Loucy (cell line): Measurements from ENCODE around the gene MCF2L2.

Experiments
- H2AFZ ChIP-seq: fragments of 200-600 bp; sonication (generic); 2 replicates; pipeline ENCODE4 v1.6.0; 2016; ENCODE audit warnings: antibody characterized with exemption, mild to moderate bottlenecking, low read length, moderate library complexity
- H3F3A ChIP-seq: fragments of 200-600 bp; 2 replicates; pipeline ENCODE4 v1.6.0; 2016; ENCODE audit warnings: antibody characterized with exemption, low read depth, mild to moderate bottlenecking
- H3K27me3 ChIP-seq: fragments of 200-600 bp; sonication (generic); 2 replicates; pipeline ENCODE4 v1.6.1; 2014; ENCODE audit warnings: low read length, mild to moderate bottlenecking; ENCODE audit not compliant: insufficient read depth, poor library complexity, severe bottlenecking
- H3K36me3 ChIP-seq: fragments of 200-600 bp; sonication (generic); 2 replicates; pipeline ENCODE4 v1.6.1; 2016; ENCODE audit warnings: low read length; ENCODE audit not compliant: insufficient read depth
- H3K4me1 ChIP-seq: fragments of 200-600 bp; sonication (generic); 2 replicates; pipeline ENCODE4 v1.5.1; 2014; ENCODE audit warnings: low read length, mild to moderate bottlenecking; ENCODE audit not compliant: insufficient read depth, poor library complexity, severe bottlenecking
- H3K4me2 ChIP-seq: fragments of 200-600 bp; sonication (generic); 2 replicates; pipeline ENCODE4 v1.6.0; 2014; ENCODE audit warnings: antibody characterized with exemption, low read length, low read depth, mild to moderate bottlenecking; ENCODE audit not compliant: poor library complexity, severe bottlenecking
- H3K4me3 ChIP-seq: fragments of 200-600 bp; sonication (generic); 2 replicates; pipeline ENCODE4 v1.5.1; 2014; ENCODE audit warnings: low read length, mild to moderate bottlenecking, mixed read lengths; ENCODE audit not compliant: poor library complexity, severe bottlenecking
- H3K79me2 ChIP-seq: fragments of 200-600 bp; sonication (generic); 2 replicates; pipeline ENCODE4 v1.6.1; 2014; ENCODE audit warnings: low read length; ENCODE audit not compliant: insufficient read depth
- H3K9ac ChIP-seq: fragments of 200-600 bp; sonication (generic); 2 replicates; pipeline ENCODE4 v1.6.0; 2014; ENCODE audit warnings: mild to moderate bottlenecking, low read depth, low read length, moderate library complexity; ENCODE audit not compliant: poor library complexity, severe bottlenecking
- H3K9me2 ChIP-seq: fragments of 200-600 bp; sonication (generic); replicated peaks from 2 replicates; pipeline ENCODE4 v1.6.1; 2016; ENCODE audit warnings: low read depth, low read length, mixed read lengths
- H3K9me3 ChIP-seq: fragments of 200-600 bp; sonication (generic); 2 replicates; pipeline ENCODE4 v1.6.1; 2014; ENCODE audit warnings: mild to moderate bottlenecking, antibody characterized with exemption, low read length, low read depth; ENCODE audit not compliant: insufficient read depth
- H4K20me1 ChIP-seq: fragments of 200-600 bp; sonication (generic); 2 replicates; pipeline ENCODE4 v1.6.0; 2014; ENCODE audit warnings: antibody characterized with exemption, low read length, mild to moderate bottlenecking; ENCODE audit not compliant: insufficient read depth, poor library complexity, severe bottlenecking
- CTCF ChIP-seq: fragments of 200-600 bp; sonication (generic); conservative IDR thresholded peaks from 2 replicates; pipeline ENCODE4 v1.5.1; 2014; ENCODE audit warnings: mild to moderate bottlenecking, antibody characterized with exemption, low read length
- EZH2phosphoT487 ChIP-seq: fragments of 200-600 bp; IDR thresholded peaks from 2 replicates; pipeline ENCODE4 v1.6.1; 2018; ENCODE audit warnings: antibody characterized with exemption, mild to moderate bottlenecking, moderate library complexity, borderline replicate concordance

The MCF2L2 gene

GRCh38 chr3:183313764-183314163 is 114.7 kb downstream of the MCF2L2 start:
- Histone ChIP-seq H3K27me3 (no peaks in the 10 kb centered on the region), H3K36me3 (peaks cover 4% of the 10 kb centered on the region; the same call in 1 of the 2 replicates), H4K20me1 (no peaks in the 10 kb centered on the region), H3F3A (no peaks in the 10 kb centered on the region), H3K4me2 (no peak overlapping the region), H3K9me3 (no peaks in the 10 kb centered on the region), H2AFZ (no peak overlapping the region), H3K9ac (no peak overlapping the region), H3K4me3 (no peak overlapping the region), H3K79me2 (no peaks in the 10 kb centered on the region), H3K4me1 (no peaks in the 10 kb centered on the region), H3K9me2 (no peaks in the 10 kb centered on the region)
- TF ChIP-seq CTCF: no peak
- TF ChIP-seq EZH2phosphoT487: no peak

- Histone ChIP-seq H4K20me1 (no peaks in the 10 kb centered on the region), H3K4me3 (no peak overlapping the region), H3K4me1 (no peaks in the 10 kb centered on the region), H3K9me3 (no peaks in the 10 kb centered on the region), H3K36me3 (peaks cover 4% of the 10 kb centered on the region; the same call in 1 of the 2 replicates), H3K4me2 (no peak overlapping the region), H3F3A (no peaks in the 10 kb centered on the region), H3K79me2 (no peaks in the 10 kb centered on the region), H3K9me2 (no peaks in the 10 kb centered on the region), H2AFZ (no peak overlapping the region), H3K9ac (no peak overlapping the region), H3K27me3 (no peaks in the 10 kb centered on the region)
- TF ChIP-seq EZH2phosphoT487: no peak
- TF ChIP-seq CTCF: no peak
Observed at GRCh38 chr3:183313351-183313750, 115.1 kb downstream of the MCF2L2 start.

- no peaks in the 10 kb centered on the region for H3K4me1 ChIP-seq
- no peak overlapping the region for H3K4me3 ChIP-seq
- H3K36me3 ChIP-seq: peaks cover 4% of the 10 kb centered on the region; the same call in 1 of the 2 replicates
- no peak overlapping the region for H3K4me2 ChIP-seq
- H2AFZ ChIP-seq: no peak overlapping the region
- no peaks in the 10 kb centered on the region for H3K9me2 ChIP-seq
- TF ChIP-seq CTCF: no peak
- no peaks in the 10 kb centered on the region for H3K9me3 ChIP-seq
- H3K9ac ChIP-seq: no peak overlapping the region
- H3K79me2 ChIP-seq: no peaks in the 10 kb centered on the region
- H3K27me3 ChIP-seq: no peaks in the 10 kb centered on the region
- no peaks in the 10 kb centered on the region for H4K20me1 ChIP-seq
- H3F3A ChIP-seq: no peaks in the 10 kb centered on the region
Observed at GRCh38 chr3:183312433-183312832, 116.0 kb downstream of the MCF2L2 start.
